GM23338 (cell line): Measurements from ENCODE around the gene WDR33. TPM values are rescaled to one million over a fixed set of nuclear protein-coding genes. Genes with fewer than 3 reads are reported as not detected.

Experiments
- ATAC-seq: fragments of 200-7000 bp; cut with Tn5 transposase; 3 replicates; pipeline ENCODE4 v1.9.1; 2020
- DNase-seq: peaks from one replicate; pipeline ENCODE4 v3.0.0-alpha.2; 2015; ENCODE audit warnings: low spot score
- H2AFZ ChIP-seq: fragments of 200-600 bp; sonication (generic); 2 replicates; pipeline ENCODE4 v1.8.0; 2016; ENCODE audit warnings: antibody characterized with exemption, mild to moderate bottlenecking, moderate library complexity
- H3F3A ChIP-seq: fragments of 200-600 bp; sonication (generic); replicated peaks from 2 replicates; pipeline ENCODE4 v1.8.0; 2017; ENCODE audit warnings: antibody characterized with exemption, mixed run types, low read depth
- H3K27ac ChIP-seq: fragments of 200-600 bp; sonication (generic); 2 replicates; pipeline ENCODE4 v1.6.1; 2016; ENCODE audit warnings: low read depth
- H3K27me3 ChIP-seq: fragments of 200-600 bp; sonication (generic); 2 replicates; pipeline ENCODE4 v1.8.0; 2016; ENCODE audit warnings: mild to moderate bottlenecking, mixed run types, moderate library complexity; ENCODE audit not compliant: insufficient read depth
- H3K36me3 ChIP-seq: fragments of 200-600 bp; sonication (generic); 2 replicates; pipeline ENCODE4 v1.8.0; 2016; ENCODE audit warnings: mild to moderate bottlenecking; ENCODE audit not compliant: insufficient read depth
- H3K4me1 ChIP-seq: fragments of 200-600 bp; sonication (generic); 2 replicates; pipeline ENCODE4 v1.8.0; 2016; ENCODE audit warnings: mild to moderate bottlenecking, moderate library complexity; ENCODE audit not compliant: insufficient read depth
- H3K4me2 ChIP-seq: fragments of 200-600 bp; sonication (generic); 2 replicates; pipeline ENCODE4 v1.7.1; 2017; ENCODE audit warnings: mixed run types
- H3K4me3 ChIP-seq: fragments of 200-600 bp; sonication (generic); 2 replicates; pipeline ENCODE4 v1.6.1; 2016; ENCODE audit warnings: mixed run types
- H3K79me2 ChIP-seq: fragments of 200-600 bp; sonication (generic); replicated peaks from 2 replicates; pipeline ENCODE4 v1.8.0; 2017; ENCODE audit warnings: mild to moderate bottlenecking; ENCODE audit not compliant: insufficient read depth
- H3K9me2 ChIP-seq: fragments of 200-600 bp; sonication (generic); 2 replicates; pipeline ENCODE4 v1.8.0; 2017; ENCODE audit not compliant: insufficient read depth
- H4K20me1 ChIP-seq: fragments of 200-600 bp; sonication (generic); replicated peaks from 2 replicates; pipeline ENCODE4 v1.8.0; 2017; ENCODE audit warnings: mild to moderate bottlenecking; ENCODE audit not compliant: insufficient read depth
- H3K27ac Mint-ChIP-seq: 2 replicates; pipeline ENCODE4 v1.8.0; 2020; ENCODE audit warnings: inconsistent platforms, mild to moderate bottlenecking, moderate library complexity, mixed read lengths
- H3K27me3 Mint-ChIP-seq: 3 replicates; pipeline ENCODE4 v1.8.0; 2022; ENCODE audit warnings: low read depth, mild to moderate bottlenecking, moderate library complexity, mixed read lengths, inconsistent platforms; ENCODE audit not compliant: insufficient read depth, poor library complexity
- H3K36me3 Mint-ChIP-seq: 3 replicates; pipeline ENCODE4 v1.8.0; 2021; ENCODE audit warnings: low read depth, mild to moderate bottlenecking, inconsistent platforms, moderate library complexity, mixed read lengths
- H3K4me1 Mint-ChIP-seq: 3 replicates; pipeline ENCODE4 v1.8.0; 2020; ENCODE audit warnings: mild to moderate bottlenecking, inconsistent platforms, mixed read lengths
- H3K4me3 Mint-ChIP-seq: 3 replicates; pipeline ENCODE4 v1.8.0; 2021; ENCODE audit warnings: moderate library complexity, mild to moderate bottlenecking, inconsistent platforms, mixed read lengths
- H3K9me3 Mint-ChIP-seq: 3 replicates; pipeline ENCODE4 v1.8.0; 2020; ENCODE audit warnings: moderate library complexity, mild to moderate bottlenecking, inconsistent platforms, mixed read lengths
- CREB1 ChIP-seq: fragments of 250-450 bp; sonication (Bioruptor Pico); IDR thresholded peaks from 2 replicates; pipeline ENCODE4 v1.5.0; 2020; ENCODE audit warnings: low read depth, mild to moderate bottlenecking, moderate library complexity
- CTCF ChIP-seq, 2 experiments: fragments of 200-600 bp in 1 of 2; sonication (generic) in 1 of 2; conservative IDR thresholded peaks; 2 replicates each; pipeline versions ENCODE4 v1.5.1 to v1.6.1; 2016 to 2017; ENCODE audit warnings: antibody characterized with exemption in 2 of 2, low read depth in 2 of 2, mild to moderate bottlenecking in 2 of 2, moderate library complexity in 1 of 2
- ETS1 ChIP-seq: IDR thresholded peaks from 2 replicates; pipeline ENCODE4 v1.6.1; 2016; ENCODE audit warnings: antibody characterized with exemption
- EZH2 ChIP-seq: fragments of 200-600 bp; sonication (generic); IDR thresholded peaks from one replicate; pipeline ENCODE4 v1.8.0; 2017; ENCODE audit warnings: antibody characterized with exemption, mild to moderate bottlenecking, low read depth; ENCODE audit not compliant: unreplicated experiment
- EZH2phosphoT487 ChIP-seq: fragments of 200-600 bp; sonication (generic); IDR thresholded peaks from one replicate; pipeline ENCODE4 v1.8.1; 2018; ENCODE audit warnings: antibody characterized with exemption; ENCODE audit not compliant: unreplicated experiment
- JUNB ChIP-seq: IDR thresholded peaks from one replicate; pipeline ENCODE4 v1.6.1; 2016; ENCODE audit warnings: antibody characterized with exemption; ENCODE audit not compliant: unreplicated experiment
- NANOG ChIP-seq: IDR thresholded peaks from 2 replicates; pipeline ENCODE4 v1.6.1; 2016; ENCODE audit warnings: antibody characterized with exemption, borderline replicate concordance
- POLR2AphosphoS5 ChIP-seq: IDR thresholded peaks from 2 replicates; pipeline ENCODE4 v1.6.1; 2016; ENCODE audit warnings: antibody characterized with exemption, low read depth
- REST ChIP-seq: IDR thresholded peaks from one replicate; pipeline ENCODE4 v1.6.1; 2018; ENCODE audit warnings: antibody characterized with exemption; ENCODE audit not compliant: unreplicated experiment
- STAT1 ChIP-seq: IDR thresholded peaks from one replicate; pipeline ENCODE4 v1.6.1; 2016; ENCODE audit warnings: antibody characterized with exemption; ENCODE audit not compliant: unreplicated experiment
- ZNF114 ChIP-seq: fragments of 250-450 bp; sonication (Bioruptor Pico); IDR thresholded peaks from 2 replicates; pipeline ENCODE4 v1.5.0; 2020; ENCODE audit warnings: mild to moderate bottlenecking, moderate library complexity
- ZNF331 ChIP-seq: fragments of 250-450 bp; sonication (Bioruptor Pico); IDR thresholded peaks from 2 replicates; pipeline ENCODE4 v1.5.0; 2020; ENCODE audit warnings: low read depth, mild to moderate bottlenecking, moderate library complexity
- ZNF462 ChIP-seq: fragments of 250-450 bp; sonication (Bioruptor Pico); IDR thresholded peaks from 2 replicates; pipeline ENCODE4 v1.5.0; 2020; ENCODE audit warnings: mild to moderate bottlenecking, moderate library complexity
- polyA plus RNA-seq: library from polyadenylated mRNA; unstranded; fragments of >200 nt; fragmentation: Nextera tagmentation; extraction: Ambion mirVana; gene quantifications from 2 replicates; pipeline ENCODE4 v1.2.1, GENCODE V29; 2016
- total RNA-seq: library from RNA; depleted of rRNA; stranded (reverse); fragments of >200 nt; shearing (Covaris generic); gene quantifications from 2 replicates; pipeline ENCODE4 v1.2.3, GENCODE V29; 2014

Gene WDR33
- total and polyA plus RNA-seq, 2 experiments from 2014 or later: 37.2 to 54.7 TPM

- no peak for TF ChIP-seq REST
- no peak for TF ChIP-seq STAT1
- TF ChIP-seq ZNF462 (CRISPR knock-in tag): no peak
- no peak for TF ChIP-seq CTCF (conservative IDR thresholded peaks at IDR 0.05; ENCODE audit: low read depth in 2 of 2)
- no peak for TF ChIP-seq NANOG
- no peak for TF ChIP-seq EZH2phosphoT487
- no peak for TF ChIP-seq ETS1
- no peak for TF ChIP-seq POLR2AphosphoS5
- no peak for TF ChIP-seq EZH2
- TF ChIP-seq JUNB: no peak
- TF ChIP-seq ZNF114 (CRISPR knock-in tag): no peak
- TF ChIP-seq CREB1 (CRISPR knock-in tag): no peak
- TF ChIP-seq ZNF331 (CRISPR knock-in tag): no peak
- Histone ChIP-seq H2AFZ (peak overlapping the region; percentile 54), H3K36me3 (no peaks in the 10 kb centered on the region), H3K9me2 (no peaks in the 10 kb centered on the region), H3F3A (no peaks in the 10 kb centered on the region), H3K79me2 (peaks cover 56% of the 10 kb centered on the region), H3K4me1 (peaks cover 29% of the 10 kb centered on the region), H3K4me2 (peak overlapping the region; percentile 82), H3K4me3 (peak overlapping the region; percentile 84), H3K27me3 (no peaks in the 10 kb centered on the region), H3K27ac (peak overlapping the region; percentile 99), H4K20me1 (peaks cover 39% of the 10 kb centered on the region)
- Mint-ChIP-seq H3K36me3 (peaks cover 12% of the 10 kb centered on the region; the same call in 2 of the 3 replicates), H3K4me3 (peak overlapping the region; percentile 92), H3K4me1 (peaks cover 31% of the 10 kb centered on the region), H3K27ac (peak overlapping the region; percentile 99), H3K9me3 (no peaks in the 10 kb centered on the region), H3K27me3 (peaks cover 17% of the 10 kb centered on the region)
- ATAC-seq: peak; percentile 12
- DNase-seq: peak; percentile 67
Observed at GRCh38 chr2:127810156-127810618, 784 bp downstream of the WDR33 start.
